Activated CD4-positive, alpha-beta T cell treated with anti-CD3 and anti-CD28 coated beads, Interleukin-2, amount 10 ng/mL, durations not matched to agents 24 days and 14 days (primary cell): ENCODE results near the gene CALN1. TPM values are rescaled to one million over a fixed set of nuclear protein-coding genes. Genes with fewer than 3 reads are reported as not detected.
"Not testable (repeated sequence)": the region's sequence is repeated elsewhere in the genome, so short reads cannot be mapped to it uniquely, and the experiment has no call there.

ENCODE experiments used
- DNase-seq: peaks from one replicate; pipeline ENCODE4 v3.0.0; 2022
- H3K27ac Mint-ChIP-seq: one replicate; pipeline ENCODE4 v1.8.0; 2022; ENCODE audit warnings: mild to moderate bottlenecking, mixed read lengths
- H3K27me3 Mint-ChIP-seq: one replicate; pipeline ENCODE4 v1.8.0; 2022; ENCODE audit warnings: mixed read lengths
- H3K36me3 Mint-ChIP-seq: one replicate; pipeline ENCODE4 v1.8.0; 2022; ENCODE audit warnings: low read depth, mild to moderate bottlenecking, mixed read lengths
- H3K4me1 Mint-ChIP-seq: one replicate; pipeline ENCODE4 v1.8.0; 2021; ENCODE audit warnings: mixed read lengths
- H3K4me3 Mint-ChIP-seq: one replicate; pipeline ENCODE4 v1.8.0; 2022; ENCODE audit warnings: mild to moderate bottlenecking, moderate library complexity, mixed read lengths
- H3K9me3 Mint-ChIP-seq: one replicate; pipeline ENCODE4 v1.8.0; 2021; ENCODE audit warnings: mixed read lengths
- intact Hi-C: fragments of 100-400 bp; cut with micrococcal nuclease; formaldehyde crosslinking; loops from one replicate; pipeline ENCODE4 v1.15.1; 2023
- total RNA-seq: library from RNA; stranded (reverse); gene quantifications from 2 replicates; pipeline ENCODE4 v1.2.3, GENCODE V29; 2022

Gene CALN1
- total RNA-seq, 1 donor from 2014 or later = not detected

GRCh38 chr7:72097226-72097625, 314.9 kb downstream of the CALN1 start:
- Mint-ChIP-seq H3K4me1 (no peaks in the 10 kb centered on the region), H3K27me3 (no peaks in the 10 kb centered on the region)
- intact Hi-C loops = no loop called here

GRCh38 chr7:72092769-72093168, 319.4 kb downstream of the CALN1 start:
- no peaks in the 10 kb centered on the region for H3K27me3 Mint-ChIP-seq
- H3K27ac Mint-ChIP-seq = no peak overlapping the region
- no peak overlapping the region for H3K4me3 Mint-ChIP-seq
- intact Hi-C loops = no loop called here
- no peaks in the 10 kb centered on the region for H3K36me3 Mint-ChIP-seq
- DNase-seq = no peak
- H3K4me1 Mint-ChIP-seq = no peaks in the 10 kb centered on the region
- no peaks in the 10 kb centered on the region for H3K9me3 Mint-ChIP-seq

More at GRCh38 chr7:72097226-72097625, 314.9 kb downstream of the CALN1 start:
- peaks cover 3% of the 10 kb centered on the region for H3K9me3 Mint-ChIP-seq
- no peak overlapping the region for H3K4me3 Mint-ChIP-seq
- H3K27ac Mint-ChIP-seq = no peak overlapping the region
- DNase-seq = no peak
- H3K36me3 Mint-ChIP-seq = no peaks in the 10 kb centered on the region

GRCh38 chr7:72087926-72088325, 324.2 kb downstream of the CALN1 start:
- no peak overlapping the region for H3K4me3 Mint-ChIP-seq
- H3K4me1 Mint-ChIP-seq = no peaks in the 10 kb centered on the region
- no peaks in the 10 kb centered on the region for H3K36me3 Mint-ChIP-seq
- no peaks in the 10 kb centered on the region for H3K27me3 Mint-ChIP-seq
- no peak overlapping the region for H3K27ac Mint-ChIP-seq
- no peaks in the 10 kb centered on the region for H3K9me3 Mint-ChIP-seq
- no peak for DNase-seq
- intact Hi-C loops = no loop called here

- no peak for DNase-seq
- Mint-ChIP-seq H3K9me3 (peaks cover 3% of the 10 kb centered on the region), H3K4me1 (no peaks in the 10 kb centered on the region), H3K4me3 (no peak overlapping the region), H3K27me3 (no peaks in the 10 kb centered on the region), H3K36me3 (no peaks in the 10 kb centered on the region), H3K27ac (no peak overlapping the region)
- intact Hi-C loops = no loop called here
Observed at GRCh38 chr7:72080865-72081510, 331.1 kb downstream of the CALN1 start.

GRCh38 chr7:72080341-72080766, 331.8 kb downstream of the CALN1 start:
- H3K4me1 Mint-ChIP-seq = no peaks in the 10 kb centered on the region

GRCh38 chr7:72078856-72079255, 333.3 kb downstream of the CALN1 start:
- Mint-ChIP-seq H3K27me3 (no peaks in the 10 kb centered on the region), H3K4me1 (no peaks in the 10 kb centered on the region), H3K36me3 (no peaks in the 10 kb centered on the region), H3K9me3 (peaks cover 5% of the 10 kb centered on the region), H3K27ac (no peak overlapping the region), H3K4me3 (no peak overlapping the region)
- intact Hi-C loops = no loop called here
- no peak for DNase-seq

More at GRCh38 chr7:72080341-72080766, 331.8 kb downstream of the CALN1 start:
- Mint-ChIP-seq H3K27ac (no peak overlapping the region), H3K36me3 (no peaks in the 10 kb centered on the region), H3K27me3 (no peaks in the 10 kb centered on the region), H3K9me3 (peaks cover 3% of the 10 kb centered on the region), H3K4me3 (no peak overlapping the region)
- intact Hi-C loops = no loop called here
- DNase-seq = no peak

- Mint-ChIP-seq H3K4me1 (no peaks in the 10 kb centered on the region), H3K27ac (no peak overlapping the region), H3K36me3 (no peaks in the 10 kb centered on the region), H3K4me3 (no peak overlapping the region), H3K9me3 (peaks cover 8% of the 10 kb centered on the region), H3K27me3 (no peaks in the 10 kb centered on the region)
- no peak for DNase-seq
- intact Hi-C loops = no loop called here
Observed at GRCh38 chr7:72078301-72078700, 333.8 kb downstream of the CALN1 start.

- Mint-ChIP-seq H3K27me3 (no peaks in the 10 kb centered on the region), H3K4me3 (no peak overlapping the region), H3K27ac (no peak overlapping the region), H3K36me3 (no peaks in the 10 kb centered on the region), H3K9me3 (peaks cover 8% of the 10 kb centered on the region), H3K4me1 (no peaks in the 10 kb centered on the region)
- no peak for DNase-seq
- intact Hi-C loops = no loop called here
Observed at GRCh38 chr7:72077786-72078185, 334.4 kb downstream of the CALN1 start.

GRCh38 chr7:72072901-72073300, 339.2 kb downstream of the CALN1 start:
- DNase-seq = no peak
- Mint-ChIP-seq H3K9me3 (peaks cover 4% of the 10 kb centered on the region), H3K27ac (no peak overlapping the region), H3K4me3 (no peak overlapping the region), H3K27me3 (no peaks in the 10 kb centered on the region), H3K36me3 (no peaks in the 10 kb centered on the region), H3K4me1 (no peaks in the 10 kb centered on the region)
- intact Hi-C loops = no loop called here

- no peaks in the 10 kb centered on the region for H3K27me3 Mint-ChIP-seq
- no peak for DNase-seq
- no peaks in the 10 kb centered on the region for H3K4me1 Mint-ChIP-seq
- peaks cover 7% of the 10 kb centered on the region for H3K9me3 Mint-ChIP-seq
- no peak overlapping the region for H3K27ac Mint-ChIP-seq
- intact Hi-C loops = no loop called here
- no peaks in the 10 kb centered on the region for H3K36me3 Mint-ChIP-seq
- no peak overlapping the region for H3K4me3 Mint-ChIP-seq
Observed at GRCh38 chr7:72069263-72069662, 342.9 kb downstream of the CALN1 start.

- H3K27ac Mint-ChIP-seq, H3K27me3 Mint-ChIP-seq, intact Hi-C loops: not testable (repeated sequence)
Observed at GRCh38 chr7:72065764-72066163, 346.4 kb downstream of the CALN1 start.

GRCh38 chr7:72064916-72065315, 347.2 kb downstream of the CALN1 start:
- Mint-ChIP-seq H3K27me3 (no peaks in the 10 kb centered on the region), H3K4me3 (no peak overlapping the region), H3K4me1 (no peaks in the 10 kb centered on the region), H3K27ac (no peak overlapping the region), H3K36me3 (no peaks in the 10 kb centered on the region), H3K9me3 (peaks cover 13% of the 10 kb centered on the region)
- intact Hi-C loops = no loop called here
- DNase-seq = no peak

More at GRCh38 chr7:72065764-72066163, 346.4 kb downstream of the CALN1 start:
- H3K36me3 Mint-ChIP-seq, DNase-seq, H3K9me3 Mint-ChIP-seq, H3K4me1 Mint-ChIP-seq, H3K4me3 Mint-ChIP-seq: not testable (repeated sequence)

GRCh38 chr7:72063330-72063729, 348.8 kb downstream of the CALN1 start:
- H3K36me3 Mint-ChIP-seq = no peaks in the 10 kb centered on the region
- intact Hi-C loops = no loop called here
- H3K4me3 Mint-ChIP-seq = no peak overlapping the region
- no peak for DNase-seq
- H3K4me1 Mint-ChIP-seq = no peaks in the 10 kb centered on the region
- no peaks in the 10 kb centered on the region for H3K27me3 Mint-ChIP-seq
- H3K9me3 Mint-ChIP-seq = peaks cover 13% of the 10 kb centered on the region
- H3K27ac Mint-ChIP-seq = no peak overlapping the region

- no peaks in the 10 kb centered on the region for H3K27me3 Mint-ChIP-seq
- DNase-seq = no peak
- H3K4me1 Mint-ChIP-seq = no peaks in the 10 kb centered on the region
- intact Hi-C loops = no loop called here
- H3K27ac Mint-ChIP-seq = no peak overlapping the region
- peaks cover 13% of the 10 kb centered on the region for H3K9me3 Mint-ChIP-seq
- no peaks in the 10 kb centered on the region for H3K36me3 Mint-ChIP-seq
- no peak overlapping the region for H3K4me3 Mint-ChIP-seq
Observed at GRCh38 chr7:72062666-72063065, 349.5 kb downstream of the CALN1 start.

- Mint-ChIP-seq H3K27me3 (no peaks in the 10 kb centered on the region), H3K4me1 (no peaks in the 10 kb centered on the region), H3K4me3 (no peak overlapping the region), H3K36me3 (no peaks in the 10 kb centered on the region), H3K9me3 (peaks cover 11% of the 10 kb centered on the region), H3K27ac (no peak overlapping the region)
- no peak for DNase-seq
- intact Hi-C loops = no loop called here
Observed at GRCh38 chr7:72059925-72060324, 352.2 kb downstream of the CALN1 start.
